ENCODE data around the gene RYR2. TPM values are rescaled to one million over a fixed set of nuclear protein-coding genes. Genes with fewer than 3 reads are reported as not detected.

RYR2 gene
- polyA plus RNA-seq, 3 donors from 2014 or later: 0.12 to 0.18 TPM; not detected in 1

- peaks cover 0 to 4% (median 3%) of the 10 kb centered on the region in 3 donors for H3K27me3 Mint-ChIP-seq (ENCODE audit: low read depth in 3 of 3)
- H3K4me3 Mint-ChIP-seq: no peak overlapping the region
- no peaks in the 10 kb centered on the region for H3K4me1 Mint-ChIP-seq
- H3K27ac Mint-ChIP-seq: no peak overlapping the region
- peaks cover 0 to 11% (median 5%) of the 10 kb centered on the region in 6 donors for H3K9me3 Mint-ChIP-seq
- DNase-seq: no peak
- peaks cover 0 to 5% (median 3%) of the 10 kb centered on the region in 3 donors for H3K36me3 Mint-ChIP-seq
These were observed 671.9 kb downstream of the RYR2 start for GRCh38 chr1:237713916-237714315.

GRCh38 chr1:237717106-237717505 lies 675.1 kb downstream of the RYR2 start:
- DNase-seq: no peak
- Mint-ChIP-seq H3K4me1 (no peaks in the 10 kb centered on the region), H3K27me3 (ENCODE audit: low read depth in 3 of 3) (peaks cover 0 to 6% (median 0%) of the 10 kb centered on the region in 3 donors), H3K9me3 (peaks cover 2 to 16% (median 10%) of the 10 kb centered on the region in 6 donors), H3K36me3 (peaks cover 0 to 10% (median 6%) of the 10 kb centered on the region in 3 donors), H3K27ac (no peak overlapping the region), H3K4me3 (no peak overlapping the region)

GRCh38 chr1:237730826-237731350 lies 688.9 kb downstream of the RYR2 start:
- no peak for DNase-seq
- no peaks in the 10 kb centered on the region for H3K27me3 Mint-ChIP-seq (ENCODE audit: low read depth in 3 of 3)
- peaks cover 0 to 11% (median 2%) of the 10 kb centered on the region in 6 donors for H3K9me3 Mint-ChIP-seq
- no peak overlapping the region for H3K4me3 Mint-ChIP-seq
- peaks cover 0 to 4% (median 0%) of the 10 kb centered on the region in 3 donors for H3K36me3 Mint-ChIP-seq
- peaks cover 7% of the 10 kb centered on the region in 2 donors for H3K4me1 Mint-ChIP-seq
- H3K27ac Mint-ChIP-seq: no peak overlapping the region

- H3K27me3 Mint-ChIP-seq (ENCODE audit: low read depth in 3 of 3): no peaks in the 10 kb centered on the region
- H3K36me3 Mint-ChIP-seq: peaks cover 0 to 4% (median 0%) of the 10 kb centered on the region in 3 donors
- H3K9me3 Mint-ChIP-seq: peaks cover 0 to 11% (median 2%) of the 10 kb centered on the region in 6 donors
- H3K4me1 Mint-ChIP-seq: peaks cover 21 to 25% of the 10 kb centered on the region in 2 donors
- no peak overlapping the region for H3K27ac Mint-ChIP-seq
- H3K4me3 Mint-ChIP-seq: no peak overlapping the region
- no peak for DNase-seq
These were observed 690.7 kb downstream of the RYR2 start for GRCh38 chr1:237732657-237733056.

- Mint-ChIP-seq H3K27ac (peak overlapping the region; percentile 85 to 92 (median 86)), H3K36me3 (peaks cover 0 to 4% (median 0%) of the 10 kb centered on the region in 3 donors), H3K4me3 (peak overlapping the region; percentile 71 to 81 (median 73)), H3K9me3 (peaks cover 0 to 15% (median 2%) of the 10 kb centered on the region in 6 donors), H3K27me3 (ENCODE audit: low read depth in 3 of 3) (no peaks in the 10 kb centered on the region), H3K4me1 (peaks cover 28 to 32% of the 10 kb centered on the region in 2 donors)
- DNase-seq: peak; percentile 19 to 51 (median 38)
These were observed 694.5 kb downstream of the RYR2 start for GRCh38 chr1:237736372-237737029.

GRCh38 chr1:237737448-237737847 lies 695.5 kb downstream of the RYR2 start:
- peak overlapping the region; percentile 19 to 81 (median 45) for H3K4me3 Mint-ChIP-seq
- no peaks in the 10 kb centered on the region for H3K27me3 Mint-ChIP-seq (ENCODE audit: low read depth in 3 of 3)
- peaks cover 0 to 15% (median 2%) of the 10 kb centered on the region in 6 donors for H3K9me3 Mint-ChIP-seq
- H3K27ac Mint-ChIP-seq: peak overlapping the region; percentile 71 to 87 (median 78)
- H3K4me1 Mint-ChIP-seq: peaks cover 28 to 32% of the 10 kb centered on the region in 2 donors
- peak in 1 of 3 donors; percentile 4 for DNase-seq
- peaks cover 0 to 4% (median 0%) of the 10 kb centered on the region in 3 donors for H3K36me3 Mint-ChIP-seq

GRCh38 chr1:237737938-237738610 lies 696.1 kb downstream of the RYR2 start:
- peaks cover 28 to 32% of the 10 kb centered on the region in 2 donors for H3K4me1 Mint-ChIP-seq
- no peaks in the 10 kb centered on the region for H3K36me3 Mint-ChIP-seq
- peaks cover 0 to 15% (median 2%) of the 10 kb centered on the region in 6 donors for H3K9me3 Mint-ChIP-seq
- peak overlapping the region in 4 of 5 donors; percentile 19 to 81 (median 56) for H3K4me3 Mint-ChIP-seq
- H3K27me3 Mint-ChIP-seq (ENCODE audit: low read depth in 3 of 3): no peaks in the 10 kb centered on the region
- DNase-seq: no peak
- H3K27ac Mint-ChIP-seq: peak overlapping the region; percentile 71 to 87 (median 78)

- DNase-seq: no peak
- H3K4me3 Mint-ChIP-seq: no peak overlapping the region
- no peaks in the 10 kb centered on the region for H3K27me3 Mint-ChIP-seq (ENCODE audit: low read depth in 3 of 3)
- H3K9me3 Mint-ChIP-seq: peaks cover 0 to 15% (median 2%) of the 10 kb centered on the region in 6 donors
- H3K27ac Mint-ChIP-seq: no peak overlapping the region
- H3K36me3 Mint-ChIP-seq: no peaks in the 10 kb centered on the region
- peaks cover 22 to 25% of the 10 kb centered on the region in 2 donors for H3K4me1 Mint-ChIP-seq
These were observed 698.9 kb downstream of the RYR2 start for GRCh38 chr1:237740846-237741245.

GRCh38 chr1:237745545-237745944 lies 703.6 kb downstream of the RYR2 start:
- no peak for DNase-seq
- H3K4me1 Mint-ChIP-seq: no peaks in the 10 kb centered on the region
- no peaks in the 10 kb centered on the region for H3K36me3 Mint-ChIP-seq
- no peak overlapping the region for H3K4me3 Mint-ChIP-seq
- H3K27ac Mint-ChIP-seq: no peak overlapping the region
- no peaks in the 10 kb centered on the region for H3K27me3 Mint-ChIP-seq (ENCODE audit: low read depth in 3 of 3)
- peaks cover 0 to 7% (median 2%) of the 10 kb centered on the region in 6 donors for H3K9me3 Mint-ChIP-seq

GRCh38 chr1:237748171-237748960 lies 706.4 kb downstream of the RYR2 start:
- no peaks in the 10 kb centered on the region for H3K36me3 Mint-ChIP-seq
- peaks cover 0 to 7% (median 3%) of the 10 kb centered on the region in 6 donors for H3K9me3 Mint-ChIP-seq
- DNase-seq: no peak
- no peak overlapping the region for H3K4me3 Mint-ChIP-seq
- no peaks in the 10 kb centered on the region for H3K4me1 Mint-ChIP-seq
- H3K27ac Mint-ChIP-seq: no peak overlapping the region
- H3K27me3 Mint-ChIP-seq (ENCODE audit: low read depth in 3 of 3): no peaks in the 10 kb centered on the region

GRCh38 chr1:237749122-237749521 lies 707.1 kb downstream of the RYR2 start:
- Mint-ChIP-seq H3K36me3 (no peaks in the 10 kb centered on the region), H3K9me3 (peaks cover 0 to 7% (median 3%) of the 10 kb centered on the region in 6 donors), H3K27me3 (ENCODE audit: low read depth in 3 of 3) (no peaks in the 10 kb centered on the region), H3K4me3 (no peak overlapping the region), H3K27ac (no peak overlapping the region), H3K4me1 (no peaks in the 10 kb centered on the region)
- DNase-seq: no peak

GRCh38 chr1:237751090-237751489 lies 709.1 kb downstream of the RYR2 start:
- no peak for DNase-seq
- no peak overlapping the region for H3K27ac Mint-ChIP-seq
- H3K4me1 Mint-ChIP-seq: peaks cover 10 to 12% of the 10 kb centered on the region in 2 donors
- no peaks in the 10 kb centered on the region for H3K27me3 Mint-ChIP-seq (ENCODE audit: low read depth in 3 of 3)
- H3K36me3 Mint-ChIP-seq: no peaks in the 10 kb centered on the region
- no peak overlapping the region for H3K4me3 Mint-ChIP-seq
- H3K9me3 Mint-ChIP-seq: peaks cover 0 to 9% (median 1%) of the 10 kb centered on the region in 6 donors

- DNase-seq: no peak
- Mint-ChIP-seq H3K27ac (peak overlapping the region in 2 of 6 donors; percentile 8 to 66), H3K9me3 (peaks cover 0 to 9% (median under 1%) of the 10 kb centered on the region in 6 donors), H3K4me3 (no peak overlapping the region), H3K4me1 (peaks cover 10 to 12% of the 10 kb centered on the region in 2 donors), H3K27me3 (ENCODE audit: low read depth in 3 of 3) (no peaks in the 10 kb centered on the region), H3K36me3 (no peaks in the 10 kb centered on the region)
These were observed 712.6 kb downstream of the RYR2 start for GRCh38 chr1:237754627-237755026.

All from immature natural killer cell (primary cell).